BJ (cell line): ENCODE data around the gene CENPC. TPM values are rescaled to one million over a fixed set of nuclear protein-coding genes. Genes with fewer than 3 reads are reported as not detected.

Experiments used
- CTCF ChIA-PET: fragments of 350-600 bp; formaldehyde crosslinking; extraction: SDS; loops from one replicate; lab custom pipeline; 2021; ENCODE audit warnings: antibody characterized with exemption, inconsistent platforms; lab: Yijun Ruan, JAX
- POLR2A ChIA-PET: fragments of 300-600 bp; sonication (Branson Sonifier 250); formaldehyde crosslinking; extraction: SDS; loops from one replicate; lab custom pipeline; 2021; ENCODE audit warnings: antibody characterized with exemption; lab: Charles Lee
- DNase-seq: peaks from one replicate; pipeline ENCODE4 v3.0.0-alpha.2; 2011; ENCODE audit warnings: low read depth
- H3K27me3 ChIP-seq: 2 replicates; pipeline ENCODE4 v1.6.0; 2011; ENCODE audit warnings: low read length; ENCODE audit not compliant: control insufficient read depth, insufficient read depth
- H3K36me3 ChIP-seq: 2 replicates; pipeline ENCODE4 v1.5.1; 2011; ENCODE audit warnings: low read length; ENCODE audit not compliant: control insufficient read depth, insufficient read depth
- H3K4me3 ChIP-seq: 2 replicates; pipeline ENCODE4 v1.5.1; 2011; ENCODE audit warnings: low read depth, mild to moderate bottlenecking, control low read depth, low read length
- CTCF ChIP-seq: IDR thresholded peaks from 2 replicates; pipeline ENCODE4 v1.5.1; 2011; ENCODE audit warnings: low read depth, mild to moderate bottlenecking, control low read depth, inconsistent platforms, low read length, moderate library complexity; ENCODE audit not compliant: insufficient read depth
- polyA plus RNA-seq: library from polyadenylated mRNA; depleted of rRNA; stranded (reverse); fragments of >200 nt; gene quantifications from 2 replicates; pipeline ENCODE4 v1.2.3, GENCODE V29; 2011; rRNA removed
- small RNA-seq: library from RNA; depleted of rRNA; stranded (forward); fragments of <200 nt; gene quantifications from one replicate; pipeline ENCODE3, GENCODE V24; 2012; ENCODE audit warnings: low replicate concordance, low read depth; ENCODE audit not compliant: insufficient read length

Gene CENPC
- polyA plus RNA-seq, 1 experiment: 3.6 TPM

- Histone ChIP-seq H3K36me3 (no peaks in the 10 kb centered on the region), H3K4me3 (no peak overlapping the region), H3K27me3 (no peaks in the 10 kb centered on the region)
- no peak for TF ChIP-seq CTCF
- POLR2A ChIA-PET: no interaction called here
- CTCF ChIA-PET: no interaction called here
- no peak for DNase-seq
Observed at GRCh38 chr4:67438975-67439374, 106.3 kb downstream of the CENPC start.

- ChIA-PET POLR2A (no interaction called here), CTCF (no interaction called here)
- TF ChIP-seq CTCF: no peak
- peak; percentile 9 for DNase-seq
- H3K4me3 ChIP-seq: no peak overlapping the region
- H3K27me3 ChIP-seq: no peaks in the 10 kb centered on the region
- H3K36me3 ChIP-seq: no peaks in the 10 kb centered on the region
Observed at GRCh38 chr4:67437974-67438713, 107.2 kb downstream of the CENPC start.

GRCh38 chr4:67436742-67437141, 108.6 kb downstream of the CENPC start:
- ChIA-PET POLR2A (no interaction called here), CTCF (no interaction called here)
- no peaks in the 10 kb centered on the region for H3K36me3 ChIP-seq
- no peak for TF ChIP-seq CTCF
- H3K27me3 ChIP-seq: no peaks in the 10 kb centered on the region
- H3K4me3 ChIP-seq: no peak overlapping the region
- no peak for DNase-seq

GRCh38 chr4:67430989-67431388, 114.3 kb downstream of the CENPC start:
- H3K4me3 ChIP-seq: no peak overlapping the region
- ChIA-PET POLR2A (no interaction called here), CTCF (no interaction called here)
- no peak for TF ChIP-seq CTCF
- DNase-seq: no peak
- no peaks in the 10 kb centered on the region for H3K36me3 ChIP-seq
- H3K27me3 ChIP-seq: no peaks in the 10 kb centered on the region

GRCh38 chr4:67428819-67429218, 116.5 kb downstream of the CENPC start:
- ChIA-PET POLR2A (no interaction called here), CTCF (no interaction called here)
- Histone ChIP-seq H3K36me3 (no peaks in the 10 kb centered on the region), H3K27me3 (no peaks in the 10 kb centered on the region), H3K4me3 (no peak overlapping the region)
- no peak for DNase-seq
- TF ChIP-seq CTCF: no peak

Small RNAs within 50 kb of the gene (small RNA-seq; reads per million reads assigned to genes)
- not detected for gene RNA5SP527
- gene RNU1-63P: not detected

Other genes starting within 250 kb of the CENPC start
- not detected in 2 replicates for gene STAP1, start 13.2 kb upstream of the CENPC start, polyA plus RNA-seq
- 34.9 and 67.9 TPM in 2 replicates for gene UBA6, start 155.7 kb upstream of the CENPC start, polyA plus RNA-seq
- gene GNRHR, start 208.9 kb upstream of the CENPC start, polyA plus RNA-seq: not detected in 2 replicates